SJCRH30 (cell line): ENCODE data around the gene NEO1. TPM values are rescaled to one million over a fixed set of nuclear protein-coding genes. Genes with fewer than 3 reads are reported as not detected.

Experiments
- DNase-seq, 2 experiments: peaks; one replicate each; pipeline ENCODE4 v3.0.0-alpha.2; 2015 to 2020
- H3K27ac ChIP-seq: fragments of 250-450 bp; sonication (Bioruptor Pico); 2 replicates; pipeline ENCODE4 v1.5.1; 2020; ENCODE audit warnings: mild to moderate bottlenecking, moderate library complexity
- H3K27me3 ChIP-seq: fragments of 250-450 bp; sonication (Bioruptor Pico); 2 replicates; pipeline ENCODE4 v1.5.1; 2020; ENCODE audit warnings: mild to moderate bottlenecking, moderate library complexity
- H3K36me3 ChIP-seq: fragments of 250-450 bp; sonication (Bioruptor Pico); 2 replicates; pipeline ENCODE4 v1.5.1; 2020; ENCODE audit warnings: mild to moderate bottlenecking, moderate library complexity
- H3K4me1 ChIP-seq: fragments of 250-450 bp; sonication (Bioruptor Pico); 2 replicates; pipeline ENCODE4 v1.5.1; 2020; ENCODE audit warnings: mild to moderate bottlenecking, moderate library complexity
- H3K4me3 ChIP-seq: fragments of 250-450 bp; sonication (Bioruptor Pico); 2 replicates; pipeline ENCODE4 v1.5.1; 2020; ENCODE audit warnings: mild to moderate bottlenecking, moderate library complexity
- H3K9me3 ChIP-seq: fragments of 250-450 bp; sonication (Bioruptor Pico); replicated peaks from 2 replicates; pipeline ENCODE4 v1.5.1; 2020; ENCODE audit warnings: mild to moderate bottlenecking, moderate library complexity
- total RNA-seq: library from RNA; depleted of rRNA; stranded (reverse); fragments of >200 nt; shearing (Covaris generic); gene quantifications from 2 replicates; pipeline ENCODE4 v1.2.3, GENCODE V29; 2014; rRNA removed

NEO1 gene
- 13.9 and 15.1 TPM in 2 replicates for total RNA-seq

GRCh38 chr15:73051807-73052652 lies at the start of gene NEO1:
NEO1 (plus strand) TSS chr15:73052463; CDS start chr15:73052676, 213 bp downstream.
- Histone ChIP-seq H3K4me1 (no peaks in the 10 kb centered on the region; the same call in 1 of the 2 replicates), H3K27ac (peak within 1 kb of the TSS; percentile 26; the same call in 1 of the 2 replicates), H3K27me3 (0 out of 2 replicates have a peak, but pooled peaks cover 2% of the 10 kb centered on the region), H3K4me3 (peak within 1 kb of the TSS; percentile 90), H3K9me3 (no peaks in the 10 kb centered on the region), H3K36me3 (no peaks in the 10 kb centered on the region)
- DNase-seq: peak; percentile 76 to 82

- H3K27me3 ChIP-seq: peaks cover 11% of the 10 kb centered on the region
- no peaks in the 10 kb centered on the region for H3K36me3 ChIP-seq
- no peak for DNase-seq
- no peaks in the 10 kb centered on the region for H3K9me3 ChIP-seq
- no peak overlapping the region for H3K27ac ChIP-seq
- H3K4me1 ChIP-seq: no peaks in the 10 kb centered on the region
- H3K4me3 ChIP-seq: no peak overlapping the region
Observed at GRCh38 chr15:73004462-73004861, 47.8 kb upstream of the NEO1 start.

GRCh38 chr15:73005032-73005431 lies 47.2 kb upstream of the NEO1 start:
- H3K4me3 ChIP-seq: no peak overlapping the region
- DNase-seq: no peak
- no peaks in the 10 kb centered on the region for H3K36me3 ChIP-seq
- H3K27ac ChIP-seq: no peak overlapping the region
- H3K27me3 ChIP-seq: peaks cover 11% of the 10 kb centered on the region
- H3K9me3 ChIP-seq: no peaks in the 10 kb centered on the region
- no peaks in the 10 kb centered on the region for H3K4me1 ChIP-seq

- no peak for DNase-seq
- no peaks in the 10 kb centered on the region for H3K36me3 ChIP-seq
- no peak overlapping the region for H3K27ac ChIP-seq
- no peak overlapping the region for H3K4me3 ChIP-seq
- no peaks in the 10 kb centered on the region for H3K4me1 ChIP-seq
- no peaks in the 10 kb centered on the region for H3K9me3 ChIP-seq
- H3K27me3 ChIP-seq: peaks cover 11% of the 10 kb centered on the region
Observed at GRCh38 chr15:73005446-73005845, 46.8 kb upstream of the NEO1 start.

- Histone ChIP-seq H3K9me3 (no peaks in the 10 kb centered on the region), H3K27me3 (peaks cover 11% of the 10 kb centered on the region), H3K4me1 (no peaks in the 10 kb centered on the region), H3K36me3 (no peaks in the 10 kb centered on the region), H3K4me3 (no peak overlapping the region), H3K27ac (no peak overlapping the region)
- DNase-seq: no peak
Observed at GRCh38 chr15:73006523-73006922, 45.7 kb upstream of the NEO1 start.

GRCh38 chr15:73009066-73010056 lies 42.9 kb upstream of the NEO1 start:
- Histone ChIP-seq H3K27me3 (peaks cover 7% of the 10 kb centered on the region), H3K9me3 (no peaks in the 10 kb centered on the region), H3K4me1 (no peaks in the 10 kb centered on the region), H3K27ac (no peak overlapping the region), H3K4me3 (no peak overlapping the region), H3K36me3 (no peaks in the 10 kb centered on the region)
- DNase-seq: no peak

- no peak for DNase-seq
- Histone ChIP-seq H3K9me3 (no peaks in the 10 kb centered on the region), H3K36me3 (no peaks in the 10 kb centered on the region), H3K4me3 (no peak overlapping the region), H3K27me3 (peaks cover 12% of the 10 kb centered on the region), H3K27ac (no peak overlapping the region), H3K4me1 (no peaks in the 10 kb centered on the region)
Observed at GRCh38 chr15:73010154-73011152, 41.8 kb upstream of the NEO1 start.

GRCh38 chr15:73014904-73015303 lies 37.4 kb upstream of the NEO1 start:
- Histone ChIP-seq H3K9me3 (no peaks in the 10 kb centered on the region), H3K27me3 (peaks cover 16% of the 10 kb centered on the region)
- no peak for DNase-seq

GRCh38 chr15:73015493-73015892 lies 36.8 kb upstream of the NEO1 start:
- DNase-seq: no peak

More at GRCh38 chr15:73014904-73015303, 37.4 kb upstream of the NEO1 start:
- Histone ChIP-seq H3K4me1 (no peaks in the 10 kb centered on the region), H3K27ac (no peak overlapping the region), H3K36me3 (no peaks in the 10 kb centered on the region), H3K4me3 (no peak overlapping the region)

GRCh38 chr15:73017987-73018386 lies 34.3 kb upstream of the NEO1 start:
- no peaks in the 10 kb centered on the region for H3K36me3 ChIP-seq
- H3K4me3 ChIP-seq: no peak overlapping the region
- no peak overlapping the region for H3K27ac ChIP-seq
- no peak for DNase-seq
- no peaks in the 10 kb centered on the region for H3K4me1 ChIP-seq
- peaks cover 26% of the 10 kb centered on the region; the same call in 1 of the 2 replicates for H3K27me3 ChIP-seq
- H3K9me3 ChIP-seq: no peaks in the 10 kb centered on the region

More at GRCh38 chr15:73015493-73015892, 36.8 kb upstream of the NEO1 start:
- H3K36me3 ChIP-seq: no peaks in the 10 kb centered on the region
- H3K27me3 ChIP-seq: peaks cover 18% of the 10 kb centered on the region
- no peak overlapping the region for H3K27ac ChIP-seq
- no peak overlapping the region for H3K4me3 ChIP-seq
- H3K4me1 ChIP-seq: no peaks in the 10 kb centered on the region
- no peaks in the 10 kb centered on the region for H3K9me3 ChIP-seq

GRCh38 chr15:73019154-73019553 lies 33.1 kb upstream of the NEO1 start:
- no peaks in the 10 kb centered on the region for H3K4me1 ChIP-seq
- H3K4me3 ChIP-seq: no peak overlapping the region
- H3K27me3 ChIP-seq: peaks cover 26% of the 10 kb centered on the region; the same call in 1 of the 2 replicates
- DNase-seq: no peak
- no peaks in the 10 kb centered on the region for H3K9me3 ChIP-seq
- no peak overlapping the region for H3K27ac ChIP-seq
- H3K36me3 ChIP-seq: no peaks in the 10 kb centered on the region

GRCh38 chr15:73019601-73020146 lies 32.6 kb upstream of the NEO1 start:
- no peak for DNase-seq
- Histone ChIP-seq H3K9me3 (no peaks in the 10 kb centered on the region), H3K36me3 (no peaks in the 10 kb centered on the region), H3K4me1 (no peaks in the 10 kb centered on the region), H3K27ac (no peak overlapping the region), H3K27me3 (peaks cover 26% of the 10 kb centered on the region; the same call in 1 of the 2 replicates), H3K4me3 (no peak overlapping the region)

GRCh38 chr15:73021139-73021621 lies 31.1 kb upstream of the NEO1 start:
- Histone ChIP-seq H3K9me3 (no peaks in the 10 kb centered on the region), H3K4me3 (no peak overlapping the region), H3K36me3 (no peaks in the 10 kb centered on the region), H3K27me3 (peaks cover 22% of the 10 kb centered on the region; the same call in 1 of the 2 replicates), H3K4me1 (no peaks in the 10 kb centered on the region), H3K27ac (no peak overlapping the region)
- no peak for DNase-seq
